DOHH2 (cell line): ENCODE measurements around the gene ARMC9.

Experiments used
- H3F3A ChIP-seq: fragments of 200-600 bp; sonication (generic), shearing (Covaris generic); 2 replicates; pipeline ENCODE4 v1.6.0; 2016; ENCODE audit warnings: antibody characterized with exemption, mild to moderate bottlenecking; ENCODE audit not compliant: control insufficient read depth, insufficient read depth
- H3K27ac ChIP-seq: fragments of 200-600 bp; sonication (generic); 2 replicates; pipeline ENCODE4 v1.5.1; 2014; ENCODE audit warnings: low read depth, mild to moderate bottlenecking, low read length, moderate library complexity
- H3K27me3 ChIP-seq: fragments of 200-600 bp; sonication (generic); 2 replicates; pipeline ENCODE4 v1.6.1; 2014; ENCODE audit warnings: mild to moderate bottlenecking, low read length, mixed read lengths; ENCODE audit not compliant: control insufficient read depth
- H3K36me3 ChIP-seq: fragments of 200-600 bp; sonication (generic); 2 replicates; pipeline ENCODE4 v1.6.1; 2014; ENCODE audit warnings: mild to moderate bottlenecking, low read length, moderate library complexity, mixed read lengths; ENCODE audit not compliant: control insufficient read depth
- H3K4me1 ChIP-seq: fragments of 200-600 bp; sonication (generic); 2 replicates; pipeline ENCODE4 v1.6.1; 2014; ENCODE audit warnings: mild to moderate bottlenecking, low read length, mixed read lengths; ENCODE audit not compliant: control insufficient read depth
- H3K4me2 ChIP-seq: fragments of 200-600 bp; sonication (generic); 2 replicates; pipeline ENCODE4 v1.6.0; 2014; ENCODE audit warnings: mild to moderate bottlenecking, low read length, moderate library complexity
- H3K4me3 ChIP-seq: fragments of 200-600 bp; sonication (generic); 2 replicates; pipeline ENCODE4 v1.5.1; 2014; ENCODE audit warnings: mild to moderate bottlenecking, low read length, mixed read lengths
- H3K79me2 ChIP-seq: fragments of 200-600 bp; sonication (generic); 2 replicates; pipeline ENCODE4 v1.6.1; 2014; ENCODE audit warnings: mild to moderate bottlenecking, low read length, mixed read lengths; ENCODE audit not compliant: control insufficient read depth
- H3K9me2 ChIP-seq: fragments of 200-600 bp; sonication (generic); replicated peaks from 2 replicates; pipeline ENCODE4 v1.6.1; 2014; ENCODE audit warnings: mild to moderate bottlenecking, low read length, mixed read lengths; ENCODE audit not compliant: control insufficient read depth
- H3K9me3 ChIP-seq: fragments of 200-600 bp; sonication (generic); 2 replicates; pipeline ENCODE4 v1.6.1; 2014; ENCODE audit warnings: antibody characterized with exemption, low read length, mixed read lengths; ENCODE audit not compliant: control insufficient read depth, insufficient read depth
- H4K20me1 ChIP-seq: fragments of 200-600 bp; sonication (generic); 2 replicates; pipeline ENCODE4 v1.6.0; 2014; ENCODE audit warnings: low read depth, mild to moderate bottlenecking, antibody characterized with exemption, low read length, moderate library complexity; ENCODE audit not compliant: control insufficient read depth, insufficient read depth
- CTCF ChIP-seq: fragments of 200-600 bp; sonication (generic); IDR thresholded peaks from one replicate; pipeline ENCODE4 v1.5.1; 2014; ENCODE audit warnings: antibody characterized with exemption, mild to moderate bottlenecking, low read depth, low read length; ENCODE audit not compliant: poor library complexity, severe bottlenecking
- EZH2phosphoT487 ChIP-seq: fragments of 200-600 bp; sonication (generic); IDR thresholded peaks from 2 replicates; pipeline ENCODE4 v1.6.1; 2017; ENCODE audit warnings: borderline replicate concordance, mild to moderate bottlenecking, antibody characterized with exemption, low read length, moderate library complexity, mixed read lengths

The ARMC9 gene

GRCh38 chr2:231351648-231352047 lies 153.2 kb downstream of the ARMC9 start:
- H3K9me2 ChIP-seq: no peaks in the 10 kb centered on the region
- H3K27ac ChIP-seq: no peak overlapping the region
- no peaks in the 10 kb centered on the region for H3K4me1 ChIP-seq
- no peaks in the 10 kb centered on the region for H3F3A ChIP-seq
- H3K4me3 ChIP-seq: no peak overlapping the region
- no peak for TF ChIP-seq EZH2phosphoT487
- no peak for TF ChIP-seq CTCF
- H4K20me1 ChIP-seq: no peaks in the 10 kb centered on the region
- H3K9me3 ChIP-seq: no peaks in the 10 kb centered on the region
- H3K36me3 ChIP-seq: no peaks in the 10 kb centered on the region
- no peaks in the 10 kb centered on the region for H3K79me2 ChIP-seq
- no peak overlapping the region for H3K4me2 ChIP-seq
- H3K27me3 ChIP-seq: no peaks in the 10 kb centered on the region

GRCh38 chr2:231353469-231353868 lies 155.0 kb downstream of the ARMC9 start:
- TF ChIP-seq EZH2phosphoT487 (no peak), CTCF (no peak)
- Histone ChIP-seq H4K20me1 (no peaks in the 10 kb centered on the region), H3K36me3 (no peaks in the 10 kb centered on the region), H3K9me2 (no peaks in the 10 kb centered on the region), H3K79me2 (no peaks in the 10 kb centered on the region), H3K27ac (no peak overlapping the region), H3F3A (no peaks in the 10 kb centered on the region), H3K9me3 (no peaks in the 10 kb centered on the region), H3K4me2 (no peak overlapping the region), H3K4me1 (no peaks in the 10 kb centered on the region), H3K4me3 (no peak overlapping the region), H3K27me3 (no peaks in the 10 kb centered on the region)

- no peaks in the 10 kb centered on the region for H4K20me1 ChIP-seq
- no peaks in the 10 kb centered on the region for H3K9me3 ChIP-seq
- H3K4me3 ChIP-seq: no peak overlapping the region
- no peak overlapping the region for H3K27ac ChIP-seq
- H3K4me1 ChIP-seq: no peaks in the 10 kb centered on the region
- H3F3A ChIP-seq: no peaks in the 10 kb centered on the region
- TF ChIP-seq CTCF: no peak
- no peak for TF ChIP-seq EZH2phosphoT487
- H3K36me3 ChIP-seq: no peaks in the 10 kb centered on the region
- H3K27me3 ChIP-seq: no peaks in the 10 kb centered on the region
- no peaks in the 10 kb centered on the region for H3K79me2 ChIP-seq
- H3K4me2 ChIP-seq: no peak overlapping the region
- no peaks in the 10 kb centered on the region for H3K9me2 ChIP-seq
Observed at GRCh38 chr2:231355508-231356465, 157.4 kb downstream of the ARMC9 start.
